Stimulated activated naive B cell treated with anti-CD40 and anti-IgM and Interleukin-4, amounts not matched to agents 10 μg/mL and 1 μg/mL and 100 μg/mL, for 72 hours (primary cell): ENCODE measurements around the gene ZSWIM6.

Experiments
- ATAC-seq, 2 donors: fragments of 150-1000 bp; cut with Tn5 transposase; replicated peaks; 2 replicates each; pipeline ENCODE4 v1.10.0; 2021; ENCODE audit warnings: moderate library complexity in 1 of 2
- DNase-seq: peaks from one replicate; pipeline ENCODE4 v3.0.0; 2021
- H3K27ac Mint-ChIP-seq: one replicate; pipeline ENCODE4 v1.8.0; 2022; ENCODE audit warnings: mild to moderate bottlenecking, mixed read lengths
- H3K27me3 Mint-ChIP-seq, 2 donors: one replicate each; pipeline ENCODE4 v1.8.0; 2022; ENCODE audit warnings: mixed read lengths in 2 of 2
- H3K36me3 Mint-ChIP-seq, 2 donors: one replicate each; pipeline ENCODE4 v1.8.0; 2022; ENCODE audit warnings: mixed read lengths in 2 of 2, mild to moderate bottlenecking in 1 of 2
- H3K4me1 Mint-ChIP-seq, 2 donors: one replicate each; pipeline ENCODE4 v1.8.0; 2022; ENCODE audit warnings: mixed read lengths in 2 of 2, mild to moderate bottlenecking in 1 of 2
- H3K4me3 Mint-ChIP-seq, 2 donors: one replicate each; pipeline ENCODE4 v1.8.0; 2022; ENCODE audit warnings: mild to moderate bottlenecking in 2 of 2, mixed read lengths in 2 of 2, moderate library complexity in 1 of 2
- H3K9me3 Mint-ChIP-seq, 2 donors: one replicate each; pipeline ENCODE4 v1.8.0; 2022; ENCODE audit warnings: mixed read lengths in 2 of 2, mild to moderate bottlenecking in 1 of 2

ZSWIM6 gene

DNA sequence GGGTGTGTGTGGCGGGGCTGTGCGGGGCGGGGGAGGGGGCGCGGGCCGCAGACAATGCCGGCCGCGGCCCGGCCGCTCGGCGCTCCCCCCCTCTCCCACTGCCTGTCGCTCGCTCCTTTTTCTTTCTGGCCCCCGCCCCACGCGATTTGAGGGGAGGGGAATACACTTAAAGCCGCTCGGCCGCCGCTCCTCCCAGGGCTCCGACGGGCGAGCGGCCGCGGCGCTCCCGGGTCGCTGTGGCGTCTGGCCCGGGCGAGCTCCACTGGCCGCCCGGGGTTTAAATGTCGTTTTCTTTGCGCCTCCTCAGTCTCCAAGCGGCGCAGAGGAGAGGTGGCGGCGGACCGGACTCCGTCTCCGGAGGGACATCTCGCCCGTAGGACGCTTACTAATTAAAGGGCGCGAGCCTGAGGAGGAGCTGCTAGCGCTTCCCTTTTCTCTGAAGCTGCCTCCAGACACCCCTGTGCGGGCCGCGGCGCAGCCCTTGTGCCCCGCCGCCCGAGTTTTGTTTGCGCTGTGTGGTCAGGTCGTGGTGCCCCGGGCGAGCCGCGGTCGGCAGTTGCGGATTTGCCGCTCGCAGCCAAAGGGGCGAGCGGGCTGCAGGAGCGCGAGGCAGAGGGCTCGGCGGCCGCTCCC is 1.4 kb downstream of the ZSWIM6 start:
- Mint-ChIP-seq H3K4me3 (peak overlapping the region; percentile 82 to 92), H3K27me3 (no peaks in the 10 kb centered on the region), H3K27ac (peak overlapping the region; percentile 77), H3K36me3 (peaks cover 14 to 30% of the 10 kb centered on the region in 2 donors), H3K4me1 (peaks cover 37 to 43% of the 10 kb centered on the region in 2 donors), H3K9me3 (peaks cover 0 to 2% of the 10 kb centered on the region in 2 donors)
- ATAC-seq: peak; percentile 6 to 10
- DNase-seq: peak; percentile 48

DNA sequence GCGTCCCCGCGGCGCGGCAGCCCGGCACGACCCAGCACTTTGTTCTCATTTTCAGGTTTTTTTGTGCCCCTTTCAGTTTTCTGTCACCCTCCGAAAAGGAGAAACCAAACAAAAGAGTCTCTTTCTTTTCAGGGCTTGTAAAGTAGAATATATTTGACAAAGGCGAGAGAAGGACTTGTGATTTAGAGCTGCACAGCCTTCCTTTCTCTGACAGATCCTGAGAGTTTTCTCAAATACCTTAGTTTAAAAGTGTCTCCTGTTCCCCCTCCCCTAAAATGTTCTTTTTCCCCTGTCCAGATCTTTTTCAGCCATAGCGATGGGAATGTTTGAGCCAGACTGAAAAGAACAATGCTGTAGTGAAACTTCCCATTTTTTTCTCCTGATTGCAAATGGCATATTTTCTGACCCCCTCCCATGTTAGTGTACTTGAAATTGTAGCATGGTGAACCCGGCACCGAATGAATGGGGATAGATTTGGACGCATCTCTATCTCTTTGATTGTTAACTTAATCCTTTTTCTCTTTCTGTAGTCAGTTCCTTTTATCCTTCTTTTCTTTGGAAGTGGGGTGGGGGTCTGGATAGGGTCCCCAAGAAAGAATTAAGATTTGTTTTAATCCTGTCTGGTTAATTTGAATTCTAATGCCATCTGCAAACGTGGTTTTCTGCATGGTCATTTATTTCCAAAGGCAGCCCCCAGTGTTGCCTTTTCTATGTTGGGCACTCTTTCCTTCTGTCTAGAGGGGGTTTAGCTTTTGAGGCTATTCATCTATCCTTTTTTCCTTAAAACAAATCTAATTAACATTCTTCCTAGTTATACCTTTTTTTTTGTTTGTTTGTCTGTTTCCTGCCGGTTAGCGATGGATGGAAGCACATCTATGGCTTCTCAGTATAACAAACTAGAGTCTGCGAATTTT is 2.2 kb downstream of the ZSWIM6 start:
- Mint-ChIP-seq H3K4me1 (peaks cover 30 to 42% of the 10 kb centered on the region in 2 donors), H3K9me3 (peaks cover 0 to 2% of the 10 kb centered on the region in 2 donors), H3K27ac (peak overlapping the region; percentile 52), H3K4me3 (peak overlapping the region; percentile 82 to 92), H3K27me3 (no peaks in the 10 kb centered on the region), H3K36me3 (peaks cover 11 to 30% of the 10 kb centered on the region in 2 donors)
- DNase-seq (no peak), ATAC-seq (no peak)

DNA sequence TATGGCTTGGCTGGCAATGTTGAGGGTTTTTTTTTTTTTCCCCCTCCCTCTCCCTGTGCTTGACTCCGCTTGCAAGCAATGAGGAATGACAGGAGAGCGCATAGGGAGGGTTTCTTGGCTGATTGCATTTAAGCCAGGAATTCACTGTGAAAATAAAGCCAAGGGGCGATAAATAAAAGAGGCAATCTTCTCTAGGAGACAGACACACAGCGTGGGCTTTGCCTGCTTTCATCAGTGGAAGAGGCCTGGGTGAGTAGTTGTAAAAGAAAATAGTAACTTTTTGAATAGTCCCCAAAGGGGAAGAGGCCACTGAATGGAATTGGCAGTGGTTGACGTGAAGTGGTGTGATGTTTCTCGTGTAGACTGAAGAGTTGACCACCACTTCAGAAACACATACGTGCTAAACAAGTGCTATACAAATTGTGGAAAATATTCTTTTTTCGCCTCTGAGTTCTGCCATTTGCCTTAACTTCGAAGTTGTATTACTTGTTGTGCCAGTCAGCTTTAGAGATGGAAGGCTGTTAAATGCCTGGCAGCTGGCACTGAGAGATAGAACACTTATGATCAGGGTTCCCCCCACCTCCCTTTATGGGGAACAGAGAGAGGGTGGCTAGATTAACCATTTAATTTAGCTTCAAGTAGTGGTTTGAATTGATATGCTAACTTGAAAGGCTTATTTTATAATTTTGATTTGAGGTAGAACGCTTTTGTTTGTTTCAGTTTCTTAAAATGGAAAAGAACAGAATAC is 3.0 kb downstream of the ZSWIM6 start:
- peaks cover 0 to 2% of the 10 kb centered on the region in 2 donors for H3K9me3 Mint-ChIP-seq
- H3K36me3 Mint-ChIP-seq: peaks cover 11 to 30% of the 10 kb centered on the region in 2 donors
- H3K4me1 Mint-ChIP-seq: peaks cover 25 to 39% of the 10 kb centered on the region in 2 donors
- DNase-seq: no peak
- H3K4me3 Mint-ChIP-seq: peak overlapping the region; percentile 82 to 92
- ATAC-seq: no peak
- no peaks in the 10 kb centered on the region for H3K27me3 Mint-ChIP-seq
- peak overlapping the region; percentile 37 for H3K27ac Mint-ChIP-seq

DNA sequence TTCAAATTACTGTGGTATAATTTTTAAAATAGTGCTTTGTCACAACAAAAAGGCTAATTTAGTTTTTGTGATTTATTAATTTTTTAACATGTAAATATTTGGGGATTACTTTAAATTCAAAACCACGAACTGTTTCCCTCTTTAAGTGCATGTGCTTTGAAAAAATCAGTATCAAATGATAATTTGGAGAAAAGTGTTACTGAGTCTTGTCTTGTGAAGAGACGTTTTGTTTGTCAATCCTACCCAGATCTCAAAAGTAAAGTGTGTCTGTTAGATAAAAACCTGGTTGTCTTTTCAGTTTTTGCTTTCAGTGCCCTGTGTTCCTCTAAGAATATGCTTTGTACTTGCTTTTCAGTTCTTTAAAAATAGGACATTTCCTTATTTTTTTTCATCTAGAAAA is 7.7 kb downstream of the ZSWIM6 start:
- no peaks in the 10 kb centered on the region for H3K27me3 Mint-ChIP-seq
- ATAC-seq (no peak), DNase-seq (no peak)
- no peak overlapping the region for H3K27ac Mint-ChIP-seq
- H3K4me1 Mint-ChIP-seq: peaks cover 20 to 55% of the 10 kb centered on the region in 2 donors
- peaks cover 10 to 19% of the 10 kb centered on the region in 2 donors for H3K36me3 Mint-ChIP-seq
- H3K4me3 Mint-ChIP-seq: no peak overlapping the region
- H3K9me3 Mint-ChIP-seq: peaks cover 0 to 2% of the 10 kb centered on the region in 2 donors

DNA sequence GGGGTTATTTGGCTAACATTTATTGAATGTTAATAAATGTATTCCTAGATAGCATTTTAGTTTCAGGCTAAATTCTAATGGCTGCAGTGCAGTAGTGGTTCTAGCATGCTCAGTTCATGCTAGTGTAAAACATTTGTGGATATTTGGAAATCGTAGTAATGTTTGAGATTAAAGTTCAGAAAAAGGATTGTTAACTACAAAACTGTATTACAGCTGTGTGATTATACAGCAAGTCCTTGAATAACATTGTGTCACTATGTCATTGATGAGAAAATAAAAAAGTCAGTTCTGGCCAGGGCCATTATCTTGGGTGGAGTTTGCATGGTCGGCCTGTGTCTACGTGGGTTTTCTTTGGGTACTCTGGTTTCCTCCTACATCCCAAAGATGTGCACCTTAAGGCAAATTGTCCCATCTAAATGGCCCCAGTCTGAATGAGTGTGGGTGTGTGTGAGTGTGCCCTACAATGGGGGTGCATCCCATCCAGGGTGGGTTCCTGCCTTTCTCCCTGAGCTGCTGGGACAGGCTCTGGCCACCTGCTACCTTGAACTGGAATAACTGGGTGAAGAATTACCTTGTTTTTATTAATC is 8.8 kb downstream of the ZSWIM6 start:
- ATAC-seq (no peak), DNase-seq (no peak)
- H3K27ac Mint-ChIP-seq: no peak overlapping the region
- H3K4me1 Mint-ChIP-seq: peaks cover 14 to 47% of the 10 kb centered on the region in 2 donors
- no peaks in the 10 kb centered on the region for H3K27me3 Mint-ChIP-seq
- H3K9me3 Mint-ChIP-seq: peaks cover 0 to 2% of the 10 kb centered on the region in 2 donors
- peaks cover 10 to 18% of the 10 kb centered on the region in 2 donors for H3K36me3 Mint-ChIP-seq
- no peak overlapping the region for H3K4me3 Mint-ChIP-seq

DNA sequence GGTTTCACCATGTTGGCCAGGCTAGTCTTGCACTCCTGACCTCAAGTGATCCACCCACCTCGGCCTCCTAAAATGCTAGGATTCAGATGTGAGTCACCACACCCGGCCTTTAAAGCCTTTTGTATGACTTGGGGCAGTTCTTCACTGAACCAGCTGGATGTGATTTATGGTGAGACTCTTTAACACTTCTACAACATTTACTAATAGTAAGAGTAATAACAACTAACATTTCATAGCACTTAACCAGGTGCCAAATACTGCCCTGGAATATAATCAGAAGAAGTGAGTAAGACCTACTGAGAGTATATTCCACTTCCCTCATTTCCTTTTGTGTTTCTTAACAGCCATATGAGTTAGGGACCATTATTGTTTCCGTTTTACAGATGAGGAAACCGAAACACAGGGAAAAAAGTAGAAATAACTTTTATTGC is 10.0 kb downstream of the ZSWIM6 start:
- Mint-ChIP-seq H3K4me1 (peaks cover 16 to 49% of the 10 kb centered on the region in 2 donors), H3K27me3 (no peaks in the 10 kb centered on the region), H3K9me3 (peaks cover 0 to 1% of the 10 kb centered on the region in 2 donors), H3K4me3 (no peak overlapping the region), H3K27ac (no peak overlapping the region), H3K36me3 (peaks cover 4 to 9% of the 10 kb centered on the region in 2 donors)
- DNase-seq (no peak), ATAC-seq (peak; percentile 53 to 63)

DNA sequence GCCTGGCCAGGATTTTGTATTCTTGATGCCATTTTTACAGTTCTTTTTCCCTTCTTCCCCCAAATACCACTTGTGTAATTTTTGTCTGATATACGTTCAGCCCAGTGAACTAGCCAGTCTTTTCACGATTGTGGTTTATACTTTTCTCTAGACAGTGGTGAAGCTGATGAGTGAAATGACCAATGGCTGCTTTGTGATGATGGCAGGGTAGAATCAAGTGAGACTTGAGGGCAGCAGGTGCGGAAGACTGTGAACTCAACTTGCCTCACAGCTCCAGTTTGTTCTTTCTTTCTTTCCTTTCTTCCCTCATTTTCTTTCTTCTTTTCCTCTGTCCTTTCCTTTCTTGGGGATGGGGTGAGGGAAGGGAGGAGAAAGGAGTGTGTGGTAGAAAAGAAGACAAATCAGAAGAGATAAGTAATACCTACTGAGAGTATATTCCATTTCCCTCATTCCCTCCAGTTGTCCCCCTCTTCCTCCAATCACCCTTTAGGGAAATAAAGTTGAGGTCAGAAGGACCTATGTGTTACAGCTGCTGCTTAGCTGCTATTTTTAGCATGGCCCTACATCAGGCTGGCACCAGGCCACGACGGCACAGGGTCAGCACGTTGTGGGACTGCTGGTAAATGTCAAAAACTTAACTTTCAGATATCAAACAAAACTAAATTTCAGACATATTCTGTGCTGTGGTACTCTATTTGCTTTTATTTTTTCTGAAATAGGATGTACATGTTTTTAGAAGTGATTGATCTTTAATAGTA is 12.3 kb downstream of the ZSWIM6 start:
- Mint-ChIP-seq H3K27me3 (no peaks in the 10 kb centered on the region), H3K9me3 (no peaks in the 10 kb centered on the region), H3K4me1 (peaks cover 23 to 55% of the 10 kb centered on the region in 2 donors), H3K27ac (no peak overlapping the region), H3K4me3 (no peak overlapping the region), H3K36me3 (peaks cover 5 to 8% of the 10 kb centered on the region in 2 donors)
- ATAC-seq (no peak), DNase-seq (no peak)

DNA sequence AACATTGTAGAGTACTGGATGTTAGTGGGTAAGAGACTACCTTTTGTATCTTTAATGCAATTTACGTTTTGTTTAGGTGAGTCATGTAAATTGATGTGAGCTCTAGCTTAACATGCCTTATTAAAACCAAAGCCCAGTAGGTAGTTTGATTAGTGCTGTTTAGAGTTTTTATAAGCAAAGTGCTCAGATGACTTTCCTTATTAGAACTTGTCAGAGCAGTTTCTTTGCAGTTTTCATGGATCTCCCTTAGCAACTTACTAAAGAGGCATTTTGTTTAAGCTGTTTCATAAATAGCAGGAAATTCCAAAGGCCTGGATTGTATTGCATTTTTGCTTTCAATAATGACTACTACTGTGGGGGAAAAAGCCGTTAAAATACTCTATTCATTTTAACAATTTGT is 14.5 kb downstream of the ZSWIM6 start:
- peaks cover 26 to 48% of the 10 kb centered on the region in 2 donors for H3K4me1 Mint-ChIP-seq
- ATAC-seq: no peak
- no peaks in the 10 kb centered on the region for H3K27me3 Mint-ChIP-seq
- H3K4me3 Mint-ChIP-seq: no peak overlapping the region
- H3K36me3 Mint-ChIP-seq: peaks cover 5 to 6% of the 10 kb centered on the region in 2 donors
- H3K27ac Mint-ChIP-seq: no peak overlapping the region
- DNase-seq: no peak
- no peaks in the 10 kb centered on the region for H3K9me3 Mint-ChIP-seq

DNA sequence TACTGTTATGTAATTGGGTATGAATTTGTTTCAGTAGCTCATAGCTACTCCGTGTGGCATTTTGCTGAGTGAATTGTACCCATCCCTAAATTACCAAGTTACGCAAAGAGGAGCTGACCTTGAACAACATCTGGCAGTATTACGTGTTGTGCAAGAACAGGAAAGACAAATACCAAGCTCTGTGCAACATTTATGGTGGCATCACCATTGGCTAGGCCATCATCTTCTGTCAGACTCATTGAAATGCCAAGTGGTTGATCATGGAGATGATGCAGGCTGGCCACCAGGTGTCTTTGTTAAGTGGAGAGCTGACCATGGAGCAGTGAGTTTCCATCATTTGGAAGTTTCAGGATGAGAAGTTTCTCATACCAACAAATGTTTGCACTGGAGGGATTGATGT is 15.0 kb downstream of the ZSWIM6 start:
- H3K4me1 Mint-ChIP-seq: peaks cover 29 to 49% of the 10 kb centered on the region in 2 donors
- DNase-seq: no peak

DNA sequence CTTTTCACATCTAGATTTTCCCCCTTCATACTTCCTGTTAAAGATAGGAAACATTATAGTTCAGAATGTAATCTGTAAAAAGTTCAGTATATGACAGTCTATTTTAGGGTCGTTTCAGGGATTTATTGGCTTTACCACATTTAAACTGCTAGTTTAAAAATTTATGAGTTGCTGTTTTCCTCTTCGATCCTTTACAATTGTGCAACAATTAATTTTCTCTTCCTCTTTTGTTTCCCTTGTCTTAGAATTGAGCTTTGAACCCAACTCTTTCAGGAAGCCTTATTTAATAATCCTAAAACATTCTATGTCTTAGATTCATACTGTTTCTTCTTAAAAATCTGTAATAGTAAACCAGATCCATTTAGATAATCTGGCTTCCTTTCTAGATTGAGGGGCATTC is 16.4 kb downstream of the ZSWIM6 start:
- Mint-ChIP-seq H3K27me3 (no peaks in the 10 kb centered on the region), H3K4me1 (peaks cover 33 to 54% of the 10 kb centered on the region in 2 donors)

More for the DNA sequence above, 15.0 kb downstream of the ZSWIM6 start:
- no peak overlapping the region for H3K4me3 Mint-ChIP-seq
- H3K27ac Mint-ChIP-seq: no peak overlapping the region
- H3K9me3 Mint-ChIP-seq: no peaks in the 10 kb centered on the region
- H3K27me3 Mint-ChIP-seq: no peaks in the 10 kb centered on the region
- H3K36me3 Mint-ChIP-seq: peaks cover 5 to 6% of the 10 kb centered on the region in 2 donors
- no peak for ATAC-seq

DNA sequence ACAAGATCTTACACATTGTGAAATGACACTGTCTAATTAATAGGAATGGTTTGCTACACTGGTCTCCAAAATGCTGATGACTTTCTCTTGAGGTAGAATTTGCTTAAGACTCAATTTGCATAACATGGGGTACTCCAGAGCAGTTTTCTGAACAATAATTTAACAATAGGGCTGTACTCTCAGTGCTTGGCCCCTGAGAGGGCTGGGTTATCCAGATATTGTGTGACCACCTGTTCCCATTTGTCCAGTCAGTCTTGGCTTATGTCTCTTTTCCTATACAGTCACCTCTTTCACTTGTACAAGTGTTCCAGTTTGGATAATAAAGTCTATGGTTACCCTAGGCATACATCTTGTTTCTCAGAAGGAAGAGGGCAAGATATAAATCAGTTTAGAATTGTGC is 17.9 kb downstream of the ZSWIM6 start:
- no peak overlapping the region for H3K27ac Mint-ChIP-seq
- no peak for ATAC-seq
- H3K4me1 Mint-ChIP-seq: peaks cover 27 to 41% of the 10 kb centered on the region in 2 donors

More for the DNA sequence above, 16.4 kb downstream of the ZSWIM6 start:
- Mint-ChIP-seq H3K9me3 (no peaks in the 10 kb centered on the region), H3K4me3 (no peak overlapping the region), H3K36me3 (peaks cover 6 to 7% of the 10 kb centered on the region in 2 donors), H3K27ac (peak overlapping the region; percentile 37)
- DNase-seq (no peak), ATAC-seq (no peak)

DNA sequence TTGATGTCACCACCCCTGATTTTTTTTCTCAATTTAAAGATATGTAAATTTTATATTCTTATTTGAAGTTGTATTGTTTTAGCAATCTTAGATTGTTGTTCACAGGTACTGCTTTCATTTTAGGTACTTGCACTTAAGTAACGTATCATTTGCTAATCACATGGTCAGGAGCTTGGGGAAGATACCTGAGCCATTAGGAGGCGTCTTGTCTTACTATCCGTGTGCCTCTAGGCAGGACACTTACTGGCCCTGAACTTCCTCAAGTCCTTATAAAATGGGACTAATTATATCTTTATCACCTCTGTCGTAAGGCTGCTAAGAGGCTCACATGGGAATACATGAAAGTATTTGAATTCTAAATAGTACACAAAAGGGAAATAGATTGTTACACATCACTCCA is 18.5 kb downstream of the ZSWIM6 start:
- no peaks in the 10 kb centered on the region for H3K9me3 Mint-ChIP-seq
- peaks cover 6 to 7% of the 10 kb centered on the region in 2 donors for H3K36me3 Mint-ChIP-seq
- no peak for DNase-seq
- H3K27ac Mint-ChIP-seq: no peak overlapping the region
- peaks cover 27 to 41% of the 10 kb centered on the region in 2 donors for H3K4me1 Mint-ChIP-seq
- no peaks in the 10 kb centered on the region for H3K27me3 Mint-ChIP-seq
- ATAC-seq: no peak
- no peak overlapping the region for H3K4me3 Mint-ChIP-seq

More for the DNA sequence above, 17.9 kb downstream of the ZSWIM6 start:
- DNase-seq: no peak
- Mint-ChIP-seq H3K9me3 (no peaks in the 10 kb centered on the region), H3K36me3 (peaks cover 6 to 7% of the 10 kb centered on the region in 2 donors), H3K4me3 (no peak overlapping the region), H3K27me3 (no peaks in the 10 kb centered on the region)

DNA sequence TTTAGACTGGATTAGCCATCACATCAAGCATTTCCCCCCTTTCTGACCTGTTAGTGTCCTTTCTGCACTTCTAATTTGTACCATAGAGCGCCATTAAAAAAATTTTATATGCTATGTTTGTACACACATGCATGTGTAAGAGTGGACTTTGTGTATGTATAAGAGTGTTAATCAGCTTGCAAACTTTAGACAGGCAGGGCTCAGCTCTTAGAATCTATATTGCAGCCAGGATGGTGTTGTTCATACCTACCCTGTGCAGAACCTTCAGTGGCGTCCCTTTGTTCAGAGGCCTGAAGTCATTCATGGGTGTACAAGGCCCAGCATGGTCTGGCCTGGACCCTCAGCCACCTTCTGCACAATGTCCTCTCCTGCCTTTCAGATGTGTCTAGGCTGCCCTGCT is 19.7 kb downstream of the ZSWIM6 start:
- peaks cover 6 to 8% of the 10 kb centered on the region in 2 donors for H3K36me3 Mint-ChIP-seq
- H3K27me3 Mint-ChIP-seq: no peaks in the 10 kb centered on the region
- no peak for ATAC-seq
- DNase-seq: no peak
- H3K4me3 Mint-ChIP-seq: no peak overlapping the region
- H3K4me1 Mint-ChIP-seq: peaks cover 27 to 41% of the 10 kb centered on the region in 2 donors
- no peak overlapping the region for H3K27ac Mint-ChIP-seq
- no peaks in the 10 kb centered on the region for H3K9me3 Mint-ChIP-seq
